Glutamatergic neuron (in vitro differentiated cells): ENCODE results near the gene RNF181. TPM values are rescaled to one million over a fixed set of nuclear protein-coding genes. Genes with fewer than 3 reads are reported as not detected.
"Not testable (repeated sequence)": the region's sequence is repeated elsewhere in the genome, so short reads cannot be mapped to it uniquely, and the experiment has no call there.

Experiments used
- DNase-seq: peaks from one replicate; pipeline ENCODE4 v3.0.0; 2022
- H3K27ac Mint-ChIP-seq: one replicate; pipeline ENCODE4 v1.8.0; 2020; ENCODE audit warnings: mild to moderate bottlenecking, mixed read lengths, inconsistent platforms; ENCODE audit not compliant: unreplicated experiment
- H3K27me3 Mint-ChIP-seq: one replicate; pipeline ENCODE4 v1.8.0; 2020; ENCODE audit warnings: mild to moderate bottlenecking, moderate library complexity, mixed read lengths, inconsistent platforms; ENCODE audit not compliant: unreplicated experiment
- H3K36me3 Mint-ChIP-seq: one replicate; pipeline ENCODE4 v1.8.0; 2020; ENCODE audit warnings: mild to moderate bottlenecking, mixed read lengths, inconsistent platforms; ENCODE audit not compliant: unreplicated experiment
- H3K4me1 Mint-ChIP-seq: one replicate; pipeline ENCODE4 v1.8.0; 2020; ENCODE audit warnings: mild to moderate bottlenecking, low read depth, mixed read lengths, inconsistent platforms; ENCODE audit not compliant: unreplicated experiment
- H3K4me3 Mint-ChIP-seq: one replicate; pipeline ENCODE4 v1.8.0; 2020; ENCODE audit warnings: mild to moderate bottlenecking, mixed read lengths, inconsistent platforms; ENCODE audit not compliant: unreplicated experiment
- H3K9me3 Mint-ChIP-seq: one replicate; pipeline ENCODE4 v1.8.0; 2020; ENCODE audit warnings: mild to moderate bottlenecking, moderate library complexity, mixed read lengths, inconsistent platforms; ENCODE audit not compliant: unreplicated experiment
- CTCF ChIP-seq: fragments of 200-600 bp; sonication (generic); IDR thresholded peaks from one replicate; pipeline ENCODE4 v1.5.0; 2021; ENCODE audit not compliant: partially characterized antibody, unreplicated experiment
- total RNA-seq: library from RNA; stranded (reverse); fragmentation: NEBNext Ultra II Directional; extraction: Animal tissue kit (Norgen Biotek cat#: 25700); gene quantifications from one replicate; pipeline ENCODE4 v1.2.1, GENCODE V29; 2021; ENCODE audit not compliant: unreplicated experiment

Gene RNF181
- total RNA-seq, 1 donor from 2014 or later: 75.1 TPM

DNA sequence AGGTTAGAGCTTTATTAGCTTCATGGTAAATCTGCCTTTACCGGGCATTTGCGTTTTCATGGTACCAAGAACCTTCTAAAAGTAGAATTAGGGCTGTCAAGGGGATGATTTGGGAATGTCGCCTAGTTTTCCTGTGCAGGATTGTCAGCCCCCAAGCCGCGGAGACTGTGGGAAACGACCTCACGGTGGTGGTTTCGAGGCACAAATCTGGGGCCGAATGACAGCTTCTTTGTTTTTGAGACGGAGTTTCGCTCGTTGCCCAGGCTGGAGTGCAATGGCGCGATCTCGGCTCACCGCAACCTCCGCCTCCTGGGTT, 19.8 kb downstream of the RNF181 start:
- peak overlapping the region; percentile 87 for H3K27ac Mint-ChIP-seq
- H3K4me1 Mint-ChIP-seq: peaks cover 8% of the 10 kb centered on the region
- no peak overlapping the region for H3K4me3 Mint-ChIP-seq
- H3K36me3 Mint-ChIP-seq: no peaks in the 10 kb centered on the region
- H3K27me3 Mint-ChIP-seq: peaks cover 5% of the 10 kb centered on the region
- TF ChIP-seq CTCF: no peak
- peaks cover 7% of the 10 kb centered on the region for H3K9me3 Mint-ChIP-seq
- DNase-seq: no peak

DNA sequence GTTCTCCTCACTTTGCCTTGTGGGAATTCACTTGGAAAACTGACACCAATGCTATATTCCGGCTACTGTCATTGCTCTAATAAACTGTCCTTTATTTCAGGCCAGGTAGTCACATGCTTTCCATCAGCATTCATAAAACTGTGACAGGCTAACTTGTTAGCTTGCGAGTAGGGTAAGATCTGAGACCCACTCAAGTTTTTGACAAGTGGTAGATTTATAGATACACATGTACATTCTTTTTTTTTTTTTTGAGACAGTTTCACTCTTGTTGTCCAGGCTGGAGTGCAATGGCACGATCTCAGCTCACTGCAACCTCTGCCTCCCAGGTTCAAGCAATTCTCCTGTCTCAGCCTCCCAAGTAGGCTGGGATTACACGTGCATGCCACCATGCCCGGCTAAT, 22.2 kb downstream of the RNF181 start:
- H3K9me3 Mint-ChIP-seq, H3K36me3 Mint-ChIP-seq, H3K27me3 Mint-ChIP-seq, H3K4me1 Mint-ChIP-seq, DNase-seq, H3K27ac Mint-ChIP-seq: not testable (repeated sequence)
- H3K4me3 Mint-ChIP-seq: peak overlapping the region; percentile 92

- Mint-ChIP-seq H3K27me3 (peaks cover 6% of the 10 kb centered on the region), H3K27ac (no peak overlapping the region), H3K4me1 (peaks cover 7% of the 10 kb centered on the region), H3K9me3 (peaks cover 4% of the 10 kb centered on the region), H3K4me3 (no peak overlapping the region), H3K36me3 (no peaks in the 10 kb centered on the region)
- TF ChIP-seq CTCF: no peak
- DNase-seq: no peak
Observed at GRCh38 chr2:85619617-85620016, 24.1 kb downstream of the RNF181 start.

DNA sequence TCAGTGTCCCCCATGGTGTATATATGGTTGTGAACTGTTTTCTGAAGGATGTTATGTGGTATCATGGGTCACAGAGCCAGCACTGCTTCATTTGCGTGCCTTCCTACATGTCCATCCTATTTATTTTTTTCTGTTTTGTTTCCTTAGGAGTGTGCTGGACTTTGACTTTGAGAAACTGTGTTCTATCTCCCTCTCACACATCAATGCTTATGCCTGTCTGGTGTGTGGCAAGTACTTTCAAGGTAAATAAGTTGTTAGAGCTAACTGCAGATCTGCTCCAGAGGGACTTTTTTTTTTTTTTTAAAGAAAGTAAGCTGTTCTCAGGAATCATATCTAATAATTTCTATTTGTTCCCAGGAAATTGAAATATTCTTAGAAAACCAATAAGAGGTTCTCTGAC, 25.8 kb downstream of the RNF181 start:
- TF ChIP-seq CTCF: no peak
- Mint-ChIP-seq H3K27me3 (peaks cover 4% of the 10 kb centered on the region), H3K4me3 (no peak overlapping the region), H3K9me3 (no peaks in the 10 kb centered on the region), H3K36me3 (no peaks in the 10 kb centered on the region), H3K27ac (no peak overlapping the region), H3K4me1 (peaks cover 7% of the 10 kb centered on the region)
- DNase-seq: no peak

DNA sequence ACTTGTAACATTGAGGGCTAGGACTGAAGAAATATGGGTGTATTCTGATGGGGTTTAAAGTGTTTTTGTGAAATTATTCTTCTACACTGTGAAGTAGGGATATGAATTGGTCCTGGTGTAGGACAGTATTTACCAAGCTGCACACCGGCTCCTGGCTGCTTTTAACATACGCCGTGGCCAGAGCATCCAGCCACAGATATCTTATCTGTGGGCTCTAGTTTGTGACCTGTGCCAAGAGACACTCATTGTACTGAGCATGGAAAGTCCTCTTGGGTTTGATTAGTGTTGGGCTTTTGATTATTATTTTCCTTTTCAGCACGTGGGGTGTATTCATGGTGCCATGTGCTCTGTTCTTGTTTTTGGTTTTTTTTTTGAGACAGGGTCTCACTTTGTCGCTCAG, 28.4 kb downstream of the RNF181 start:
- H3K27me3 Mint-ChIP-seq: peaks cover 3% of the 10 kb centered on the region
- no peaks in the 10 kb centered on the region for H3K36me3 Mint-ChIP-seq
- TF ChIP-seq CTCF: no peak
- no peak overlapping the region for H3K4me3 Mint-ChIP-seq
- no peak overlapping the region for H3K27ac Mint-ChIP-seq
- H3K9me3 Mint-ChIP-seq: no peaks in the 10 kb centered on the region
- DNase-seq: no peak
- peaks cover under 1% of the 10 kb centered on the region for H3K4me1 Mint-ChIP-seq

GRCh38 chr2:85628658-85629057, 33.1 kb downstream of the RNF181 start:
- no peak for TF ChIP-seq CTCF
- no peak overlapping the region for H3K27ac Mint-ChIP-seq
- peaks cover 2% of the 10 kb centered on the region for H3K27me3 Mint-ChIP-seq
- no peaks in the 10 kb centered on the region for H3K36me3 Mint-ChIP-seq
- H3K4me3 Mint-ChIP-seq: no peak overlapping the region
- H3K4me1 Mint-ChIP-seq: no peaks in the 10 kb centered on the region
- no peaks in the 10 kb centered on the region for H3K9me3 Mint-ChIP-seq
- DNase-seq: no peak
